ENCODE measurements around the gene COL20A1.

The COL20A1 gene

GRCh38 chr20:63348828-63349515 lies 56.0 kb downstream of the COL20A1 start:
- no peak for DNase-seq (ENCODE audit: low read depth in 2 of 2)

- no peak for DNase-seq (ENCODE audit: low read depth in 2 of 2)
Observed at GRCh38 chr20:63349516-63349895, 56.5 kb downstream of the COL20A1 start.

- DNase-seq (ENCODE audit: low read depth in 2 of 2), result no peak
Observed at GRCh38 chr20:63350196-63350595, 57.2 kb downstream of the COL20A1 start.

GRCh38 chr20:63350597-63351325 lies 57.8 kb downstream of the COL20A1 start:
- DNase-seq (ENCODE audit: low read depth in 2 of 2), result no peak

GRCh38 chr20:63351326-63351700 lies 58.3 kb downstream of the COL20A1 start:
- no peak for DNase-seq (ENCODE audit: low read depth in 2 of 2)

GRCh38 chr20:63351811-63352591 lies 59.0 kb downstream of the COL20A1 start:
- DNase-seq (ENCODE audit: low read depth in 2 of 2), result no peak

GRCh38 chr20:63352811-63353221 lies 59.8 kb downstream of the COL20A1 start:
- DNase-seq (ENCODE audit: low read depth in 2 of 2), result no peak

- DNase-seq (ENCODE audit: low read depth in 2 of 2), result no peak
Observed at GRCh38 chr20:63354636-63355350, 61.8 kb downstream of the COL20A1 start.

- no peak for DNase-seq (ENCODE audit: low read depth in 2 of 2)
Observed at GRCh38 chr20:63355781-63356295, 62.9 kb downstream of the COL20A1 start.

GRCh38 chr20:63356511-63356910 lies 63.5 kb downstream of the COL20A1 start:
- no peak for DNase-seq (ENCODE audit: low read depth in 2 of 2)

GRCh38 chr20:63356931-63357879 lies 64.2 kb downstream of the COL20A1 start:
- DNase-seq (ENCODE audit: low read depth in 2 of 2), result no peak

GRCh38 chr20:63357921-63358905 lies 65.2 kb downstream of the COL20A1 start:
- no peak for DNase-seq (ENCODE audit: low read depth in 2 of 2)

GRCh38 chr20:63359164-63359934 lies 66.4 kb downstream of the COL20A1 start:
- no peak for DNase-seq (ENCODE audit: low read depth in 2 of 2)

GRCh38 chr20:63359937-63360849 lies 67.2 kb downstream of the COL20A1 start:
- no peak for DNase-seq (ENCODE audit: low read depth in 2 of 2)

- DNase-seq (ENCODE audit: low read depth in 2 of 2), result no peak
Observed at GRCh38 chr20:63360850-63361518, 68.0 kb downstream of the COL20A1 start, which contains the start of gene CHRNA4. CHRNA4 (minus strand) TSS chr20:63361349; CDS start chr20:63361165, 184 bp downstream.

- DNase-seq (ENCODE audit: low read depth in 2 of 2), result no peak
Observed at GRCh38 chr20:63361519-63362435, 68.8 kb downstream of the COL20A1 start.
